Large intestine (tissue), 3 donors: ENCODE measurements around the gene RAB11A. TPM values are rescaled to one million over a fixed set of nuclear protein-coding genes. Genes with fewer than 3 reads are reported as not detected.

Source experiments
- DNase-seq, 2 donors: peaks; one replicate each; pipeline versions ENCODE4 v3.0.0 to v3.0.0-alpha.2; 2013
- H3K27ac ChIP-seq: one replicate; pipeline ENCODE4 v1.5.1; 2013; ENCODE audit warnings: low read length
- H3K27me3 ChIP-seq: 2 replicates; pipeline ENCODE4 v1.6.1; 2013; ENCODE audit warnings: low read length; ENCODE audit not compliant: control insufficient read depth, insufficient read depth
- H3K36me3 ChIP-seq: 2 replicates; pipeline ENCODE4 v1.6.1; 2013; ENCODE audit warnings: low read length; ENCODE audit not compliant: control insufficient read depth, insufficient read depth
- H3K4me1 ChIP-seq: one replicate; pipeline ENCODE4 v1.6.1; 2013; ENCODE audit warnings: low read length; ENCODE audit not compliant: control insufficient read depth, insufficient read depth
- H3K4me3 ChIP-seq: one replicate; pipeline ENCODE4 v1.5.1; 2013; ENCODE audit warnings: low read length
- H3K9me3 ChIP-seq: one replicate; pipeline ENCODE4 v1.6.1; 2013; ENCODE audit warnings: mild to moderate bottlenecking, low read depth, low read length, moderate library complexity; ENCODE audit not compliant: control insufficient read depth
- WGBS: methylation state at CpG from one replicate; pipeline ENCODE4 v1.1.5; 2013; ENCODE audit warnings: low lambda C conversion rate; ENCODE audit not compliant: insufficient coverage; 5-methylcytosine and 5-hydroxymethylcytosine counted together
- polyA plus RNA-seq: library from polyadenylated mRNA; unstranded; fragments of 120-200 nt; gene quantifications from one replicate; pipeline ENCODE4 v1.2.1, GENCODE V29; 2013

RAB11A gene
- polyA plus RNA-seq, 1 donor: 256 TPM

GRCh38 chr15:65935391-65935790 is 66.1 kb downstream of the RAB11A start:
- no peaks in the 10 kb centered on the region for H3K36me3 ChIP-seq
- no peaks in the 10 kb centered on the region for H3K9me3 ChIP-seq
- H3K27me3 ChIP-seq: no peaks in the 10 kb centered on the region
- no peak overlapping the region for H3K4me3 ChIP-seq
- H3K4me1 ChIP-seq: no peaks in the 10 kb centered on the region
- DNase-seq: no peak
- no CpG with 5 or more reads among the region's 2 CpGs for WGBS
- H3K27ac ChIP-seq: no peak overlapping the region

GRCh38 chr15:65936282-65936681 is 67.0 kb downstream of the RAB11A start:
- H3K36me3 ChIP-seq: no peaks in the 10 kb centered on the region
- DNase-seq: no peak
- H3K27me3 ChIP-seq: no peaks in the 10 kb centered on the region
- WGBS: no CpG with 5 or more reads among the region's 1 CpG
- no peaks in the 10 kb centered on the region for H3K9me3 ChIP-seq
- H3K4me1 ChIP-seq: no peaks in the 10 kb centered on the region
- H3K27ac ChIP-seq: no peak overlapping the region
- H3K4me3 ChIP-seq: no peak overlapping the region

GRCh38 chr15:65937054-65937453 is 67.8 kb downstream of the RAB11A start:
- Histone ChIP-seq H3K36me3 (no peaks in the 10 kb centered on the region), H3K27me3 (no peaks in the 10 kb centered on the region), H3K4me1 (no peaks in the 10 kb centered on the region), H3K4me3 (no peak overlapping the region), H3K27ac (no peak overlapping the region), H3K9me3 (no peaks in the 10 kb centered on the region)
- no CpG with 5 or more reads among the region's 3 CpGs for WGBS
- no peak for DNase-seq

- Histone ChIP-seq H3K4me1 (no peaks in the 10 kb centered on the region), H3K4me3 (no peak overlapping the region), H3K27ac (no peak overlapping the region), H3K27me3 (no peaks in the 10 kb centered on the region), H3K36me3 (no peaks in the 10 kb centered on the region), H3K9me3 (no peaks in the 10 kb centered on the region)
- DNase-seq: no peak
- no CpG with 5 or more reads among the region's 1 CpG for WGBS
These were observed 68.2 kb downstream of the RAB11A start for GRCh38 chr15:65937476-65937875.

GRCh38 chr15:65938604-65939003 is 69.3 kb downstream of the RAB11A start:
- Histone ChIP-seq H3K36me3 (no peaks in the 10 kb centered on the region), H3K27ac (no peak overlapping the region), H3K4me3 (no peak overlapping the region), H3K9me3 (no peaks in the 10 kb centered on the region), H3K27me3 (no peaks in the 10 kb centered on the region), H3K4me1 (no peaks in the 10 kb centered on the region)
- WGBS: no CpG with 5 or more reads among the region's 4 CpGs
- DNase-seq: no peak

DNA sequence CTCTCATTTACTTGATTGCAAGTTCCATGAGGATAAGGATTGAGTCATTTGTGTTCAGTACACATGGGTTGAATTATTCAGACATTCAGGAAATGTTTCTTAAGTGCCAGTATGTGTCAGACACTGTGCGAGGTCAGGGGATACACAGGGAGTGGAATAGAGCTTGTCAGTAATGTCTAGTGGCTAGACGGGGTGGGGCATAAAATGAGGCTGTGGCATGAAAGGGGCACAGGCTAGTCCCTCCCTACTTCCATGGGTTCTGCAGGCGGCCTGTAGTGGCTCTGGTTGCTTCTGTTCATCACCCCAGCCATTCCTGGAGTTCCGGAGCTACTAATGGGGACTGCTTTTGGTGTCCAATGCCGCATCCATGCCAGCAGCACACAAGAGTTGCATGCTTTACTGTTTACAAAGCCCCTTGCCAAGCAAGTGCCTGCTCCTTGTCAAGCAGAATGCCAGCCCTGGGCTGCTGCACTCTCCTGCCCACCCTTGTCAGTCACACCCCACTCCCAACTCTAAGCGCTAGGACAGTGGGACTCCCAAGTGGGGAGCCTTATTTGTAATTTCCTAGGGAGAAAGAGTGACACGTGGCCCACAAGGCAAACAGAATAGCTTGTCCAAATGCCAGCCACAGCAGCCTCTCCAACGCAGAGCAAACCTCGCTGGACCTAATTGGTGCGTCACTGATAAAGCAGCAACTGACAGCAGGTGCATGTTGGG is 70.8 kb downstream of the RAB11A start:
- Histone ChIP-seq H3K9me3 (no peaks in the 10 kb centered on the region), H3K27ac (no peak overlapping the region), H3K4me3 (no peak overlapping the region), H3K4me1 (no peaks in the 10 kb centered on the region), H3K27me3 (no peaks in the 10 kb centered on the region), H3K36me3 (no peaks in the 10 kb centered on the region)
- no CpG with 5 or more reads among the region's 10 CpGs for WGBS
- no peak for DNase-seq

DNA sequence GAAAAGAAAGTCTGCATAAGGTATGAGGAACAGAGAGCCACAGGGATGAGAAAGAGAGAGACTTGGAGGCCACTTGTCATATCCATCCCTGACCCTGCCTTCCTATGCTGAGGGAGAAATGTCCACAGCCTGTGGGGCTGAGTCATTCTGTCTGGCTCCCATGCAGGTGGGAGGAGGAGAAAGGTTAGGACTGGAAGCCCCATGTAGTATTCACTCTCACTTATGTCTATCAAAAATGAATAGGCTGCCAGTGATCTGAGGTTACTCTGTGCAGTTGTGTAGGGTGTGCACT is 71.3 kb downstream of the RAB11A start:
- Histone ChIP-seq H3K27ac (no peak overlapping the region), H3K4me3 (no peak overlapping the region), H3K36me3 (no peaks in the 10 kb centered on the region), H3K9me3 (no peaks in the 10 kb centered on the region), H3K27me3 (no peaks in the 10 kb centered on the region), H3K4me1 (no peaks in the 10 kb centered on the region)
- DNase-seq: no peak

Other genes with a start within 250 kb of the RAB11A start
- gene SLC24A1, start 247.6 kb upstream of the RAB11A start, polyA plus RNA-seq: 12.1 TPM
- gene DENND4A, start 77.2 kb upstream of the RAB11A start, polyA plus RNA-seq: 27.7 TPM